HCT116 (cell line): ENCODE measurements around the gene CBX3.
"Not testable (repeated sequence)": the region's sequence is repeated elsewhere in the genome, so short reads cannot be mapped to it uniquely, and the experiment has no call there.

Experiments used
- CBX3 ChIP-seq: IDR thresholded peaks from 2 replicates; pipeline ENCODE4 v1.6.1; 2012; ENCODE audit warnings: low read depth
- SP1 ChIP-seq: IDR thresholded peaks from 2 replicates; pipeline ENCODE4 v1.6.1; 2012; ENCODE audit warnings: low read depth
- TF ChIP-seq, protein P1 (sequence below), 3 experiments: fragments of 200-600 bp in 1 of 3; sonication (generic) in 1 of 3; IDR thresholded peaks in 2 of 3; conservative IDR thresholded peaks in 1 of 3; 2 replicates each; pipeline ENCODE4 v1.5.1; 2012 to 2017; ENCODE audit warnings: low read depth in 2 of 3, low read length in 2 of 3, antibody characterized with exemption in 1 of 3, borderline replicate concordance in 1 of 3, control low read depth in 1 of 3, mild to moderate bottlenecking in 1 of 3, mixed read lengths in 1 of 3, mixed run types in 1 of 3, moderate library complexity in 1 of 3; ENCODE audit not compliant: insufficient read depth in 1 of 3

DNA sequence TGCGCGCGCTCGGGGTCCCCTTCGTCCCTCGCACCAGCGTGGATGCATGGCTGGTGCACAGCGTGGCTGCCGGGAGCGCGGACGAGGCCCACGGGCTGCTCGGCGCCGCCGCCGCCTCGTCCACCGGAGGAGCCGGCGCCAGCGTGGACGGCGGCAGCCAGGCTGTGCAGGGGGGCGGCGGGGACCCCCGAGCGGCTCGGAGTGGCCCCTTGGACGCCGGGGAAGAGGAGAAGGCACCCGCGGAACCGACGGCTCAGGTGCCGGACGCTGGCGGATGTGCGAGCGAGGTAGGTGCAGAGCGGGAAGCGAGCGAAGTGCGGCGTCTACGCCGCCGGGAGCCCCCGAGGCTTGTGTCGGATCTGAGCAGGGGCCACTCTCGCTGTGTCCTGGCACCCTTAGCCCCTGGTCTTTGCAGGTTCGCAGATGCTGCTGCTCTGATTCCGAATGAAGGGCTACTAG is 48.7 kb upstream of the CBX3 start:
- TF ChIP-seq, protein P1, sequence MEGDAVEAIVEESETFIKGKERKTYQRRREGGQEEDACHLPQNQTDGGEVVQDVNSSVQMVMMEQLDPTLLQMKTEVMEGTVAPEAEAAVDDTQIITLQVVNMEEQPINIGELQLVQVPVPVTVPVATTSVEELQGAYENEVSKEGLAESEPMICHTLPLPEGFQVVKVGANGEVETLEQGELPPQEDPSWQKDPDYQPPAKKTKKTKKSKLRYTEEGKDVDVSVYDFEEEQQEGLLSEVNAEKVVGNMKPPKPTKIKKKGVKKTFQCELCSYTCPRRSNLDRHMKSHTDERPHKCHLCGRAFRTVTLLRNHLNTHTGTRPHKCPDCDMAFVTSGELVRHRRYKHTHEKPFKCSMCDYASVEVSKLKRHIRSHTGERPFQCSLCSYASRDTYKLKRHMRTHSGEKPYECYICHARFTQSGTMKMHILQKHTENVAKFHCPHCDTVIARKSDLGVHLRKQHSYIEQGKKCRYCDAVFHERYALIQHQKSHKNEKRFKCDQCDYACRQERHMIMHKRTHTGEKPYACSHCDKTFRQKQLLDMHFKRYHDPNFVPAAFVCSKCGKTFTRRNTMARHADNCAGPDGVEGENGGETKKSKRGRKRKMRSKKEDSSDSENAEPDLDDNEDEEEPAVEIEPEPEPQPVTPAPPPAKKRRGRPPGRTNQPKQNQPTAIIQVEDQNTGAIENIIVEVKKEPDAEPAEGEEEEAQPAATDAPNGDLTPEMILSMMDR (IDR thresholded peaks at IDR 0.05 in 2 of 3, conservative IDR thresholded peaks at IDR 0.05 in 1 of 3; ENCODE audit: borderline replicate concordance in 1 of 3, insufficient read depth in 1 of 3, low read depth in 2 of 3, low read length in 2 of 3), result not testable (repeated sequence)
- not testable (repeated sequence) for TF ChIP-seq CBX3, SP1
